Medulla oblongata (tissue), 1 donor: ENCODE data around the gene RHPN2.
"Not testable (repeated sequence)": the region's sequence is repeated elsewhere in the genome, so short reads cannot be mapped to it uniquely, and the experiment has no call there.

Experiments
- DNase-seq: peaks from one replicate; pipeline ENCODE4 v3.0.0-alpha.2; 2015; ENCODE audit errors: extremely low spot score

RHPN2 gene

GRCh38 chr19:33029746-33030303 lies 34.9 kb downstream of the RHPN2 start:
- no peak for DNase-seq

- not testable (repeated sequence) for DNase-seq
Measured at GRCh38 chr19:33026602-33027001, 38.1 kb downstream of the RHPN2 start.

- not testable (repeated sequence) for DNase-seq
Measured at GRCh38 chr19:33025468-33026238, 39.0 kb downstream of the RHPN2 start.

GRCh38 chr19:33024398-33024797 lies 40.3 kb downstream of the RHPN2 start:
- DNase-seq = no peak

- no peak for DNase-seq
Measured at GRCh38 chr19:33022472-33023116, 42.1 kb downstream of the RHPN2 start.

- DNase-seq = not testable (repeated sequence)
Measured at GRCh38 chr19:33010891-33011290, 53.8 kb downstream of the RHPN2 start.

GRCh38 chr19:33008738-33009137 lies 56.0 kb downstream of the RHPN2 start:
- no peak for DNase-seq

GRCh38 chr19:33005440-33005839 lies 59.2 kb downstream of the RHPN2 start:
- DNase-seq = no peak

- not testable (repeated sequence) for DNase-seq
Measured at GRCh38 chr19:33003424-33004024, 61.2 kb downstream of the RHPN2 start.

- DNase-seq = peak; percentile 6
Measured at GRCh38 chr19:33002126-33002865, 62.4 kb downstream of the RHPN2 start.

GRCh38 chr19:33000910-33001309 lies 63.8 kb downstream of the RHPN2 start:
- DNase-seq = no peak

GRCh38 chr19:33000510-33000909 lies 64.2 kb downstream of the RHPN2 start:
- DNase-seq = no peak

- DNase-seq = no peak
Measured at GRCh38 chr19:32998722-32999121, 66.0 kb downstream of the RHPN2 start.

- no peak for DNase-seq
Measured at GRCh38 chr19:32997716-32998355, 66.9 kb downstream of the RHPN2 start.

GRCh38 chr19:32997061-32997464 lies 67.6 kb downstream of the RHPN2 start:
- DNase-seq = not testable (repeated sequence)

GRCh38 chr19:32995966-32996365 lies 68.7 kb downstream of the RHPN2 start:
- not testable (repeated sequence) for DNase-seq

GRCh38 chr19:32988724-32989123 lies 76.0 kb downstream of the RHPN2 start:
- no peak for DNase-seq

- DNase-seq = not testable (repeated sequence)
Measured at GRCh38 chr19:32988254-32988653, 76.4 kb downstream of the RHPN2 start.

- DNase-seq = not testable (repeated sequence)
Measured at GRCh38 chr19:32982488-32982887, 82.2 kb downstream of the RHPN2 start.

- DNase-seq = not testable (repeated sequence)
Measured at GRCh38 chr19:32979807-32980206, 84.9 kb downstream of the RHPN2 start.

- not testable (repeated sequence) for DNase-seq
Measured at GRCh38 chr19:32977813-32978212, 86.9 kb downstream of the RHPN2 start.
